Smooth muscle cell (in vitro differentiated cells): ENCODE measurements around the gene GNG7. TPM values are rescaled to one million over a fixed set of nuclear protein-coding genes. Genes with fewer than 3 reads are reported as not detected.

Experiments
- DNase-seq: peaks from one replicate; lab custom pipeline; 2025; ENCODE audit not compliant: unreplicated experiment; lab: John Stamatoyannopoulos, UW
- H2AFZ ChIP-seq: fragments of 200-600 bp; sonication (generic); 2 replicates; pipeline ENCODE4 v1.6.0; 2016; ENCODE audit warnings: antibody characterized with exemption, low read depth, mild to moderate bottlenecking
- H3F3A ChIP-seq: fragments of 200-600 bp; sonication (generic); 2 replicates; pipeline ENCODE4 v1.6.0; 2017; ENCODE audit warnings: antibody characterized with exemption, low read depth
- H3K27ac ChIP-seq: fragments of 200-600 bp; sonication (generic); 2 replicates; pipeline ENCODE4 v1.5.1; 2016; ENCODE audit warnings: low read depth, mild to moderate bottlenecking
- H3K27me3 ChIP-seq: fragments of 200-600 bp; sonication (generic); 2 replicates; pipeline ENCODE4 v1.6.1; 2016; ENCODE audit warnings: low read depth, mild to moderate bottlenecking
- H3K36me3 ChIP-seq: fragments of 200-600 bp; sonication (generic); 2 replicates; pipeline ENCODE4 v1.5.1; 2016; ENCODE audit warnings: low read depth
- H3K4me1 ChIP-seq: fragments of 200-600 bp; sonication (generic); 2 replicates; pipeline ENCODE4 v1.5.1; 2016; ENCODE audit warnings: low read depth
- H3K4me2 ChIP-seq: fragments of 200-600 bp; sonication (generic); 2 replicates; pipeline ENCODE4 v1.6.0; 2016; ENCODE audit warnings: mild to moderate bottlenecking
- H3K4me3 ChIP-seq: fragments of 200-600 bp; sonication (generic); 2 replicates; pipeline ENCODE4 v1.5.1; 2016; ENCODE audit warnings: mild to moderate bottlenecking
- H3K79me2 ChIP-seq: fragments of 200-600 bp; sonication (generic); 2 replicates; pipeline ENCODE4 v1.6.0; 2016; ENCODE audit warnings: low read depth, mild to moderate bottlenecking
- H3K9ac ChIP-seq: fragments of 200-600 bp; sonication (generic); 2 replicates; pipeline ENCODE4 v1.6.0; 2016; ENCODE audit warnings: low read depth
- H3K9me3 ChIP-seq: fragments of 200-600 bp; sonication (generic); replicated peaks from 2 replicates; pipeline ENCODE4 v1.5.1; 2016; ENCODE audit warnings: low read depth
- H4K20me1 ChIP-seq: fragments of 200-600 bp; sonication (generic); 2 replicates; pipeline ENCODE4 v1.6.0; 2016; ENCODE audit warnings: low read depth
- WGBS: methylation state at CpG from one replicate; pipeline ENCODE4 v1.1.7; 2016; ENCODE audit warnings: low lambda C conversion rate; 5-methylcytosine and 5-hydroxymethylcytosine counted together
- polyA plus RNA-seq: library from polyadenylated mRNA; unstranded; fragments of >200 nt; fragmentation: Nextera tagmentation; extraction: Ambion mirVana; gene quantifications from 2 replicates; pipeline ENCODE4 v1.2.1, GENCODE V29; 2016
- total RNA-seq: library from RNA; depleted of rRNA; stranded (reverse); fragments of >200 nt; gene quantifications from 2 replicates; pipeline ENCODE4 v1.2.3, GENCODE V29; 2014
- TF ChIP-seq, protein P1 (sequence below): fragments of 200-600 bp; sonication (generic); IDR thresholded peaks from 2 replicates; pipeline ENCODE4 v1.5.1; 2017; ENCODE audit warnings: borderline replicate concordance, mild to moderate bottlenecking, antibody characterized with exemption; ENCODE audit not compliant: insufficient read depth, poor library complexity, severe bottlenecking

Gene GNG7
- total and polyA plus RNA-seq, 2 experiments from 2014 or later, result 1.7 to 2.6 TPM

DNA sequence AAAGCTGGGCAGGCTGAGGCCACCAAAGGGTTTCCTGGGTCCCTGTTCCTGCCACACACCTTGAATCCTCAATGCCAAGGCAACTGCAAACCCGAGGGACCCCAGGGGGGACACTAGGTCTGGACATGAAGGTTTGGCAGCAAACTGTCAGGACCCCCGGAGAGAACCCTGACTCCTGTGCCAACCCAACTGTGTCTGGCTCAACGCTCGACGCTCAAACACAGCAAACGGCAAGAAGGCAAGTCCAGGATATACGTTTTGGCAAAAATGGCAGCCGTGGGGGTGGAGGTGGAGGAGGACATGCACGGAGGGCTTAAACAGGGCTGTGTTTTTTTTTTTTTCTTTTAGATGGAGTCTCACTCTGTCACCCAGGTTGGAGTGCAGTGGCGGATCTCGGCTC lies 153.5 kb downstream of the GNG7 start:
- H3K9me3 ChIP-seq, result no peaks in the 10 kb centered on the region
- no peak overlapping the region for H3K4me2 ChIP-seq
- H3K4me3 ChIP-seq, result no peak overlapping the region
- H3K4me1 ChIP-seq, result peaks cover 20% of the 10 kb centered on the region
- no peak overlapping the region for H3K9ac ChIP-seq
- DNase-seq, result no peak
- no peak overlapping the region for H2AFZ ChIP-seq
- no peaks in the 10 kb centered on the region for H3K36me3 ChIP-seq
- H3K27ac ChIP-seq, result no peak overlapping the region
- H3K27me3 ChIP-seq, result no peaks in the 10 kb centered on the region
- TF ChIP-seq, protein P1, sequence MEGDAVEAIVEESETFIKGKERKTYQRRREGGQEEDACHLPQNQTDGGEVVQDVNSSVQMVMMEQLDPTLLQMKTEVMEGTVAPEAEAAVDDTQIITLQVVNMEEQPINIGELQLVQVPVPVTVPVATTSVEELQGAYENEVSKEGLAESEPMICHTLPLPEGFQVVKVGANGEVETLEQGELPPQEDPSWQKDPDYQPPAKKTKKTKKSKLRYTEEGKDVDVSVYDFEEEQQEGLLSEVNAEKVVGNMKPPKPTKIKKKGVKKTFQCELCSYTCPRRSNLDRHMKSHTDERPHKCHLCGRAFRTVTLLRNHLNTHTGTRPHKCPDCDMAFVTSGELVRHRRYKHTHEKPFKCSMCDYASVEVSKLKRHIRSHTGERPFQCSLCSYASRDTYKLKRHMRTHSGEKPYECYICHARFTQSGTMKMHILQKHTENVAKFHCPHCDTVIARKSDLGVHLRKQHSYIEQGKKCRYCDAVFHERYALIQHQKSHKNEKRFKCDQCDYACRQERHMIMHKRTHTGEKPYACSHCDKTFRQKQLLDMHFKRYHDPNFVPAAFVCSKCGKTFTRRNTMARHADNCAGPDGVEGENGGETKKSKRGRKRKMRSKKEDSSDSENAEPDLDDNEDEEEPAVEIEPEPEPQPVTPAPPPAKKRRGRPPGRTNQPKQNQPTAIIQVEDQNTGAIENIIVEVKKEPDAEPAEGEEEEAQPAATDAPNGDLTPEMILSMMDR, result no peak
- peaks cover 20% of the 10 kb centered on the region for H3F3A ChIP-seq
- H3K79me2 ChIP-seq, result no peaks in the 10 kb centered on the region
- WGBS, result 97% methylated on average over 11 of the region's 11 CpGs
- no peaks in the 10 kb centered on the region for H4K20me1 ChIP-seq

DNA sequence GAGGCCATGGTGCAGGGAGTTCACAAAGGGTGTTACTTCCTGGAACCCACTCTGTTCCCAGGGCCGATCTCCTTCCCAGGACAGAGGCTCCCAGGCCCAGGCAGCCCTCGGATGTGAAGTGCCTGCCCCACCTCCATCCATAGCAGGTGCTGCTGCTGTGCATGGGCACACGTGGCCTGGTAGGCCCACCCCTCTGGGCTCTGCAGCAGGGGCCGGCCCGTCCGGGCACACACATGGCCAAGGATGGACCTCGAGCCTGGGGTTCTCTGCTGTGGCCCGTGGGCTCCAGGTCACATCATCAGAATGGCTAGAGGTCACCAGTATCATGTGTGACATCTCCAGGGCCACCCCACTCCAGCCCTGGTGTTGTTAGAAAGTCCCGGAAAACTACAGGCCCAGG lies 154.8 kb downstream of the GNG7 start:
- Histone ChIP-seq H3K9ac (no peak overlapping the region), H3K4me2 (no peak overlapping the region), H3K4me3 (no peak overlapping the region), H3K79me2 (no peaks in the 10 kb centered on the region), H3K9me3 (no peaks in the 10 kb centered on the region), H4K20me1 (no peaks in the 10 kb centered on the region), H3K36me3 (no peaks in the 10 kb centered on the region), H3K27ac (no peak overlapping the region), H2AFZ (no peak overlapping the region), H3K4me1 (peaks cover 28% of the 10 kb centered on the region), H3F3A (peaks cover 21% of the 10 kb centered on the region), H3K27me3 (no peaks in the 10 kb centered on the region)
- 93% methylated on average over 9 of the region's 9 CpGs for WGBS
- DNase-seq, result no peak
- TF ChIP-seq, protein P1, result no peak

DNA sequence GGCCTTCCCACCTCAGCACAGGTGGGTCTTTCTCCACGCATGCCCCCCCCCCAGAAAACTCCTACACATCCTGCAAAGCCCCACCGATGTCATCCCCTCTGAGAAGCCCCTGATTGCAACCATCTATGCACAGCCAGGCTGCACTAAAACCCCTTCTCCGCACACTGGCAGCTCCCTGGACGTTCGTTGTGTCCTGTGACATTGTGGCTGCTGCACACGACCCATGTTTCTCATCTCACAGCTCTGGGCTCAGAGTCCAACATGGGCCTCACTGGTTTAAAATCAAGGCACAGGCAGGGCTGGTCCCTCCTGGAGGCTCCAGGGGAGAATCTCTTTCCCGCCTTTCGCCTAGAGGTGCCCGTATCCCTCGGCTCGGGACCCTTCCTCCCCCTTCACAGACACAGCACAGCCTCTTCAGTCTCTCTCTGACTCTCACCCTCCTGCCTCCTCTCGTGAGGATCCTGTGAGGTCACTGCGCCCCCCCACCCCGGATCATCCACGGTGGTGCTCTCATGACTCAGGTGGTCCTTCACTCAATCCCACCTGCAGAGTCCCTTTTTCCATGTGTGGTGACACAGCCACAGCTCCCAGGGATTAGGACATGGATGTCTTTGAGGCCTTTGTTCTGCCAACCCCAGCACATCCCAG lies 155.3 kb downstream of the GNG7 start:
- Histone ChIP-seq H3K4me1 (peaks cover 30% of the 10 kb centered on the region), H3F3A (peaks cover 26% of the 10 kb centered on the region), H4K20me1 (no peaks in the 10 kb centered on the region), H3K9ac (peak overlapping the region; percentile 86), H3K9me3 (no peaks in the 10 kb centered on the region), H3K27ac (peak overlapping the region; percentile 94), H2AFZ (no peak overlapping the region), H3K4me3 (no peak overlapping the region), H3K79me2 (no peaks in the 10 kb centered on the region), H3K36me3 (no peaks in the 10 kb centered on the region), H3K4me2 (peak overlapping the region; percentile 59), H3K27me3 (no peaks in the 10 kb centered on the region)
- DNase-seq, result no peak
- TF ChIP-seq, protein P1, result no peak
- 90% methylated on average over 15 of the region's 15 CpGs for WGBS
